Neural progenitor cell (in vitro differentiated cells): ENCODE measurements around the gene FBN3. TPM values are rescaled to one million over a fixed set of nuclear protein-coding genes. Genes with fewer than 3 reads are reported as not detected.

Experiments used
- DNase-seq: peaks from one replicate; pipeline ENCODE4 v3.0.0-alpha.2; 2016; ENCODE audit warnings: low spot score
- H2AFZ ChIP-seq: fragments of 200-600 bp; sonication (generic); replicated peaks from 2 replicates; pipeline ENCODE4 v1.6.1; 2016; ENCODE audit warnings: antibody characterized with exemption
- H3F3A ChIP-seq: fragments of 200-600 bp; sonication (generic); 2 replicates; pipeline ENCODE4 v1.6.1; 2016; ENCODE audit warnings: antibody characterized with exemption, low read depth
- H3K27ac ChIP-seq: fragments of 200-600 bp; sonication (generic); 2 replicates; pipeline ENCODE4 v1.5.1; 2016; ENCODE audit warnings: mild to moderate bottlenecking
- H3K27me3 ChIP-seq: fragments of 200-600 bp; sonication (generic); 2 replicates; pipeline ENCODE4 v1.6.1; 2016; ENCODE audit warnings: mild to moderate bottlenecking, moderate library complexity
- H3K36me3 ChIP-seq: fragments of 200-600 bp; sonication (generic); 2 replicates; pipeline ENCODE4 v1.5.1; 2016
- H3K4me1 ChIP-seq: fragments of 200-600 bp; sonication (generic); 2 replicates; pipeline ENCODE4 v1.6.1; 2016; ENCODE audit warnings: mixed run types
- H3K4me2 ChIP-seq: fragments of 200-600 bp; sonication (generic); 2 replicates; pipeline ENCODE4 v1.6.1; 2016
- H3K4me3 ChIP-seq: fragments of 200-600 bp; sonication (generic); 2 replicates; pipeline ENCODE4 v1.5.1; 2016
- H3K79me2 ChIP-seq: fragments of 200-600 bp; sonication (generic); 2 replicates; pipeline ENCODE4 v1.6.1; 2016; ENCODE audit warnings: low read depth
- H3K9ac ChIP-seq: fragments of 200-600 bp; sonication (generic); 2 replicates; pipeline ENCODE4 v1.6.1; 2016
- H3K9me3 ChIP-seq: fragments of 200-600 bp; sonication (generic); 2 replicates; pipeline ENCODE4 v1.5.1; 2016; ENCODE audit warnings: low read depth
- H4K20me1 ChIP-seq: fragments of 200-600 bp; sonication (generic); 2 replicates; pipeline ENCODE4 v1.6.1; 2016; ENCODE audit warnings: low read depth
- H3K27ac Mint-ChIP-seq: 3 replicates; pipeline ENCODE4 v1.8.0; 2021; ENCODE audit warnings: mixed read lengths
- H3K27me3 Mint-ChIP-seq: 2 replicates; pipeline ENCODE4 v1.8.0; 2022; ENCODE audit warnings: low read depth, mild to moderate bottlenecking, inconsistent platforms, moderate library complexity, mixed read lengths; ENCODE audit not compliant: insufficient read depth
- H3K36me3 Mint-ChIP-seq: 3 replicates; pipeline ENCODE4 v1.8.0; 2021; ENCODE audit warnings: mixed read lengths
- H3K4me1 Mint-ChIP-seq: 3 replicates; pipeline ENCODE4 v1.8.0; 2021; ENCODE audit warnings: mixed read lengths
- H3K4me3 Mint-ChIP-seq: 3 replicates; pipeline ENCODE4 v1.8.0; 2021; ENCODE audit warnings: mild to moderate bottlenecking, moderate library complexity, mixed read lengths
- H3K9me3 Mint-ChIP-seq: 3 replicates; pipeline ENCODE4 v1.8.0; 2020; ENCODE audit warnings: mixed read lengths
- CTCF ChIP-seq: fragments of 200-600 bp; sonication (generic); IDR thresholded peaks from 2 replicates; pipeline ENCODE4 v1.5.1; 2017; ENCODE audit warnings: antibody characterized with exemption, mild to moderate bottlenecking
- EZH2 ChIP-seq: fragments of 200-600 bp; sonication (generic); IDR thresholded peaks from 2 replicates; pipeline ENCODE4 v1.6.1; 2017; ENCODE audit warnings: antibody characterized with exemption, mild to moderate bottlenecking, moderate library complexity
- EZH2phosphoT487 ChIP-seq: fragments of 200-600 bp; sonication (generic); IDR thresholded peaks from 2 replicates; pipeline ENCODE4 v1.6.1; 2017; ENCODE audit warnings: antibody characterized with exemption
- total RNA-seq: library from RNA; depleted of rRNA; stranded (reverse); fragments of >200 nt; gene quantifications from 2 replicates; pipeline ENCODE4 v1.2.3, GENCODE V29; 2015; ENCODE audit warnings: low replicate concordance

Gene FBN3
- total RNA-seq, 1 donor from 2014 or later = 23.0 TPM

GRCh38 chr19:8131517-8131916 is 17.9 kb downstream of the FBN3 start:
- TF ChIP-seq CTCF (no peak), EZH2phosphoT487 (no peak), EZH2 (no peak)
- Histone ChIP-seq H3K36me3 (no peaks in the 10 kb centered on the region), H3K9me3 (no peaks in the 10 kb centered on the region), H3K27me3 (no peaks in the 10 kb centered on the region), H3K9ac (no peak overlapping the region), H3K4me2 (no peak overlapping the region), H4K20me1 (no peaks in the 10 kb centered on the region), H3K4me3 (no peak overlapping the region), H3K4me1 (no peaks in the 10 kb centered on the region), H3K27ac (no peak overlapping the region), H3K79me2 (no peaks in the 10 kb centered on the region), H3F3A (no peaks in the 10 kb centered on the region), H2AFZ (no peak overlapping the region)
- no peak for DNase-seq
- Mint-ChIP-seq H3K9me3 (no peaks in the 10 kb centered on the region), H3K4me1 (peaks cover 3% of the 10 kb centered on the region), H3K27me3 (no peaks in the 10 kb centered on the region), H3K36me3 (peaks cover 10% of the 10 kb centered on the region), H3K27ac (no peak overlapping the region), H3K4me3 (no peak overlapping the region)

- no peaks in the 10 kb centered on the region for H3K27me3 Mint-ChIP-seq
- H3K4me2 ChIP-seq = no peak overlapping the region
- TF ChIP-seq EZH2phosphoT487 (no peak), CTCF (no peak), EZH2 (no peak)
Observed at GRCh38 chr19:8129061-8129618, 20.3 kb downstream of the FBN3 start.

GRCh38 chr19:8128551-8128950 is 20.8 kb downstream of the FBN3 start:
- DNase-seq = no peak
- Histone ChIP-seq H3K27me3 (no peaks in the 10 kb centered on the region), H4K20me1 (no peaks in the 10 kb centered on the region), H3K79me2 (no peaks in the 10 kb centered on the region), H3F3A (no peaks in the 10 kb centered on the region), H3K4me2 (no peak overlapping the region), H3K9me3 (no peaks in the 10 kb centered on the region), H3K9ac (no peak overlapping the region), H3K4me3 (no peak overlapping the region), H3K36me3 (no peaks in the 10 kb centered on the region), H2AFZ (no peak overlapping the region), H3K4me1 (no peaks in the 10 kb centered on the region), H3K27ac (no peak overlapping the region)
- H3K36me3 Mint-ChIP-seq = peaks cover 15% of the 10 kb centered on the region
- no peak overlapping the region for H3K4me3 Mint-ChIP-seq
- H3K27me3 Mint-ChIP-seq = no peaks in the 10 kb centered on the region
- peaks cover 3% of the 10 kb centered on the region for H3K4me1 Mint-ChIP-seq
- H3K27ac Mint-ChIP-seq = no peak overlapping the region
- no peak for TF ChIP-seq EZH2phosphoT487
- no peak for TF ChIP-seq EZH2
- no peak for TF ChIP-seq CTCF
- H3K9me3 Mint-ChIP-seq = no peaks in the 10 kb centered on the region

More at GRCh38 chr19:8129061-8129618, 20.3 kb downstream of the FBN3 start:
- H3K79me2 ChIP-seq = no peaks in the 10 kb centered on the region
- H3K27me3 ChIP-seq = no peaks in the 10 kb centered on the region
- Mint-ChIP-seq H3K9me3 (no peaks in the 10 kb centered on the region), H3K27ac (no peak overlapping the region), H3K4me1 (peaks cover 3% of the 10 kb centered on the region), H3K4me3 (no peak overlapping the region), H3K36me3 (peaks cover 11% of the 10 kb centered on the region)
- no peaks in the 10 kb centered on the region for H3K36me3 ChIP-seq
- no peaks in the 10 kb centered on the region for H4K20me1 ChIP-seq
- H3K4me3 ChIP-seq = no peak overlapping the region
- H3F3A ChIP-seq = no peaks in the 10 kb centered on the region
- no peak for DNase-seq
- H3K9me3 ChIP-seq = no peaks in the 10 kb centered on the region
- H2AFZ ChIP-seq = no peak overlapping the region
- H3K4me1 ChIP-seq = no peaks in the 10 kb centered on the region
- no peak overlapping the region for H3K9ac ChIP-seq
- no peak overlapping the region for H3K27ac ChIP-seq
